ENCODE data around the gene DCLK1.

DCLK1 gene

GRCh38 chr13:35940734-35941133 lies 190.4 kb downstream of the DCLK1 start:
- TF ChIP-seq SUZ12 (IDR thresholded peaks at IDR 0.05) (no peak), FOXK2 (IDR thresholded peaks at IDR 0.05) (no peak), ARNT (IDR thresholded peaks at IDR 0.05) (no peak), L3MBTL2 (conservative IDR thresholded peaks at IDR 0.05) (no peak), CTBP1 (IDR thresholded peaks at IDR 0.05; ENCODE audit: borderline replicate concordance) (no peak), HDGF (IDR thresholded peaks at IDR 0.05; ENCODE audit: borderline replicate concordance) (no peak), NFRKB (IDR thresholded peaks at IDR 0.05) (no peak), ZNF384 (IDR thresholded peaks at IDR 0.05) (no peak), BHLHE40 (IDR thresholded peaks at IDR 0.05; ENCODE audit: borderline replicate concordance) (no peak), SP1 (IDR thresholded peaks at IDR 0.05) (no peak), LEF1 (IDR thresholded peaks at IDR 0.05; ENCODE audit: borderline replicate concordance) (no peak), ELF4 (IDR thresholded peaks at IDR 0.05) (no peak), TARDBP (IDR thresholded peaks at IDR 0.05) (no peak), FOXA1 (IDR thresholded peaks at IDR 0.05) (no peak), FOXM1 (IDR thresholded peaks at IDR 0.05; ENCODE audit: borderline replicate concordance) (no peak)
- TF ChIP-seq, protein P1, sequence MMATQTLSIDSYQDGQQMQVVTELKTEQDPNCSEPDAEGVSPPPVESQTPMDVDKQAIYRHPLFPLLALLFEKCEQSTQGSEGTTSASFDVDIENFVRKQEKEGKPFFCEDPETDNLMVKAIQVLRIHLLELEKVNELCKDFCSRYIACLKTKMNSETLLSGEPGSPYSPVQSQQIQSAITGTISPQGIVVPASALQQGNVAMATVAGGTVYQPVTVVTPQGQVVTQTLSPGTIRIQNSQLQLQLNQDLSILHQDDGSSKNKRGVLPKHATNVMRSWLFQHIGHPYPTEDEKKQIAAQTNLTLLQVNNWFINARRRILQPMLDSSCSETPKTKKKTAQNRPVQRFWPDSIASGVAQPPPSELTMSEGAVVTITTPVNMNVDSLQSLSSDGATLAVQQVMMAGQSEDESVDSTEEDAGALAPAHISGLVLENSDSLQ (IDR thresholded peaks at IDR 0.05), result no peak
- no peak for DNase-seq (ENCODE audit: extremely low spot score)
- POLR2A ChIA-PET, result no interaction called here
- CTCF ChIA-PET, result no interaction called here

GRCh38 chr13:35936246-35936978 lies 194.8 kb downstream of the DCLK1 start:
- TF ChIP-seq FOXA1 (IDR thresholded peaks at IDR 0.05), result no peak
- no peak for TF ChIP-seq ZNF384 (IDR thresholded peaks at IDR 0.05)
- no peak for TF ChIP-seq SP1 (IDR thresholded peaks at IDR 0.05)
- TF ChIP-seq CTBP1 (IDR thresholded peaks at IDR 0.05; ENCODE audit: borderline replicate concordance), result no peak
- no peak for TF ChIP-seq ARNT (IDR thresholded peaks at IDR 0.05)
- TF ChIP-seq FOXK2 (IDR thresholded peaks at IDR 0.05), result no peak
- TF ChIP-seq NFRKB (IDR thresholded peaks at IDR 0.05), result no peak
- TF ChIP-seq TARDBP (IDR thresholded peaks at IDR 0.05), result no peak
- CTCF ChIA-PET, result interaction anchor here (0.6 kb wide), 1 partner anchor 25 kb away, joined by 3 read pairs; no protein-coding TSS in a partner anchor
- DNase-seq (ENCODE audit: extremely low spot score), result no peak
- POLR2A ChIA-PET, result no interaction called here

DNA sequence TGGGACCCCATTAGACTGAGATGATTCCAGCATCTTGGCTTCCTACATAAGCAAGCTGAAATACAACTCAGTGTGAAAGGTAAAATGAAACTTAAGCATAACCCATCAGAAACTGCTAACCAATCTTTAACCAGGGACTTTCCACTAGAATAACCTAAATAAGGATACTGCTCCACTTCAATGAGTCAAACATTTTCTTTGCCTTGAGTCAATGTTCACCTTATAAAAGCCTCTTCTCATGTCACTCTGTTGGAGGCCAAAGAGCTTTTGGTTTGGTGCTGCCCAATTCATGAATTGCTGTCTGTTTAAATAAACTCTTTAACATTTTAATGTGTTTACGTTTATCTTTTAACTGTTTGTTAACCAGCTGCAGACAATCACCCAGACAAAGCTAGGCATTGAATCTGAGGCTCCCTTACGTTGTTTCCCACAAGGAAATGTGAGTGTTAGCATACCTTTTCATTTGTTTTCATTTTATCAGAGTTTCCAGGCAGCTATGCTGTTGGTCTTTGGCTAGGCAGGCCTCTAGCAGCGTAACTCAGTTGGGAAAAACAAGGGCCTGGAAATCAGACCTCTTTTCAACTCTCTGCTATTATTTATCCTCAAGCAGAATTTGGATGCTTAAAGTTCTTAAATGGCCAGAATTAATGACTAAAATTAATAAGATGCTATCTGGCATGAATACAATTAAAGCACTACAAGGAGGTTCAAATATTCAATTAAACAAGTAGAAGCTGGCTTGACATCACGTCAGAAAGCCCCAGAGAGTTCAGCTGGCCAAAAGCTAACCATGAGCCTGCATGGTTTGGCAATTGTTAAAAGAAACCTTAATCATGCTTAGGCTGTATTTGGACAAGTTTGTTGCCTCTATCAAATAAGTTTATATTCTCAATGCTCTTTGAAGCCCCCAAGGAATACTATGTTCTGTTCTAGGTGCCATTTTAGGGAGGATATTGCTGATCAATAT lies 200.2 kb downstream of the DCLK1 start:
- no peak for DNase-seq (ENCODE audit: extremely low spot score)
- ChIA-PET POLR2A (no interaction called here), CTCF (no interaction called here)
- TF ChIP-seq FOXA1 (IDR thresholded peaks at IDR 0.05) (no peak), BHLHE40 (IDR thresholded peaks at IDR 0.05; ENCODE audit: borderline replicate concordance) (no peak), ZNF384 (IDR thresholded peaks at IDR 0.05) (no peak), LEF1 (IDR thresholded peaks at IDR 0.05; ENCODE audit: borderline replicate concordance) (no peak), SUZ12 (IDR thresholded peaks at IDR 0.05) (no peak), L3MBTL2 (conservative IDR thresholded peaks at IDR 0.05) (no peak), HDGF (IDR thresholded peaks at IDR 0.05; ENCODE audit: borderline replicate concordance) (no peak), FOXK2 (IDR thresholded peaks at IDR 0.05) (no peak), TARDBP (IDR thresholded peaks at IDR 0.05) (no peak), ELF4 (IDR thresholded peaks at IDR 0.05) (no peak), ARNT (IDR thresholded peaks at IDR 0.05) (no peak), NFRKB (IDR thresholded peaks at IDR 0.05) (no peak), CTBP1 (IDR thresholded peaks at IDR 0.05; ENCODE audit: borderline replicate concordance) (no peak), SP1 (IDR thresholded peaks at IDR 0.05) (no peak)
- TF ChIP-seq, protein P1 (IDR thresholded peaks at IDR 0.05), result no peak

DNA sequence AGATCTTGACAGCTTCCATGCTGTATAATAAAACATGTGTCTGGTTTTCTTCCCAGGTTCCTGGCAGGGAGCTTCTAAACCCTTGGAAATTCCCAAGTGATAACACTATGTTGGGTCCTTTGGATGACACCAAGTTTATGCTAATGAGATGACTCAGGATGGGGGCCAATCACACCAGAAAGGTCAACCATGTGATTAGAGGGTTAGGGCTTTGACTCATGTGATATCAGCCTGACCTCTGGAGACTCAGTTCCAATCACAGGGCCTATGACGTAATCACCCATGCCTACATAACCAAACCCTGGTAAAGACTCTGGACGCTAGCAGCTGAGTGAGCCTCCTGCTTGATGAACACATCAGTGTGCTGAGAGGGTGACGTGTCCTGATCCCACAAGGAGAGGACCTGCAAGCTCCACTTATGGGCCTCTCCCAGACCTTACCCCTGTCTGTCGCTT lies 203.6 kb downstream of the DCLK1 start:
- peak; percentile 9 for DNase-seq (ENCODE audit: extremely low spot score)
- ChIA-PET CTCF (no interaction called here), POLR2A (no interaction called here)
- no peak for TF ChIP-seq HDGF (IDR thresholded peaks at IDR 0.05; ENCODE audit: borderline replicate concordance)

GRCh38 chr13:35926859-35927530 lies 204.2 kb downstream of the DCLK1 start:
- ChIA-PET CTCF (no interaction called here), POLR2A (no interaction called here)
- DNase-seq (ENCODE audit: extremely low spot score), result no peak
- TF ChIP-seq ELF4 (IDR thresholded peaks at IDR 0.05) (no peak), FOXK2 (IDR thresholded peaks at IDR 0.05) (no peak), SP1 (IDR thresholded peaks at IDR 0.05) (no peak), CTBP1 (IDR thresholded peaks at IDR 0.05; ENCODE audit: borderline replicate concordance) (no peak), L3MBTL2 (conservative IDR thresholded peaks at IDR 0.05) (no peak), ARNT (IDR thresholded peaks at IDR 0.05) (no peak), BHLHE40 (IDR thresholded peaks at IDR 0.05; ENCODE audit: borderline replicate concordance) (no peak), LEF1 (IDR thresholded peaks at IDR 0.05; ENCODE audit: borderline replicate concordance) (no peak), SUZ12 (IDR thresholded peaks at IDR 0.05) (no peak), FOXM1 (IDR thresholded peaks at IDR 0.05; ENCODE audit: borderline replicate concordance) (no peak)
- TF ChIP-seq, protein P1 (IDR thresholded peaks at IDR 0.05), result no peak

Measured in HEK293T (cell line).